IMR-90 (cell line): ENCODE measurements around the gene ACSS3. TPM values are rescaled to one million over a fixed set of nuclear protein-coding genes. Genes with fewer than 3 reads are reported as not detected.
A peak's percentile ranks its signal among the peaks of the same experiment; 100 is the strongest.

ENCODE experiments used
- ATAC-seq: fragments of 200-7000 bp; cut with Tn5 transposase; 2 replicates; pipeline ENCODE4 v1.9.1; 2020; ENCODE audit warnings: low read depth, mild to moderate bottlenecking, moderate library complexity
- BruUV-seq: library from RNA; stranded (reverse); fragments of 400-500 nt; replicated peaks from 2 replicates; lab custom pipeline; 2021; lab: Mats Ljungman, UMichigan
- CTCF ChIA-PET: fragments of 300-600 bp; formaldehyde crosslinking; extraction: SDS; loops from one replicate; lab custom pipeline; 2021; ENCODE audit warnings: antibody characterized with exemption; lab: Yijun Ruan, JAX
- POLR2A ChIA-PET: fragments of 300-600 bp; sonication (Branson Sonifier 250); formaldehyde crosslinking; loops from one replicate; lab custom pipeline; 2022; ENCODE audit warnings: antibody characterized with exemption; ENCODE audit not compliant: unreplicated experiment; lab: Charles Lee
- DNase-seq: peaks from one replicate; pipeline ENCODE4 v3.0.0; 2013
- H2AFZ ChIP-seq: replicated peaks from 2 replicates; pipeline ENCODE3; 2013; ENCODE audit warnings: low read length, mild to moderate bottlenecking; ENCODE audit not compliant: poor library complexity
- H2AK5ac ChIP-seq: 2 replicates; pipeline ENCODE4 v1.6.1; 2013; ENCODE audit warnings: low read depth, low read length, inconsistent platforms
- H2AK9ac ChIP-seq: replicated peaks from 2 replicates; pipeline ENCODE3; 2013; ENCODE audit warnings: mild to moderate bottlenecking, low read depth, low read length, moderate library complexity; ENCODE audit not compliant: poor library complexity
- H2BK120ac ChIP-seq: 2 replicates; pipeline ENCODE4 v1.6.1; 2013; ENCODE audit warnings: low read depth, low read length, inconsistent platforms
- H2BK15ac ChIP-seq: 3 replicates; pipeline ENCODE4 v1.6.1; 2013; ENCODE audit warnings: low read depth, low read length, inconsistent platforms
- H2BK20ac ChIP-seq: 2 replicates; pipeline ENCODE4 v1.6.1; 2013; ENCODE audit warnings: low read depth, mild to moderate bottlenecking, inconsistent platforms, low read length, moderate library complexity
- H2BK5ac ChIP-seq: 2 replicates; pipeline ENCODE4 v1.6.1; 2013; ENCODE audit warnings: mild to moderate bottlenecking, low read depth, low read length, inconsistent platforms; ENCODE audit not compliant: poor library complexity, severe bottlenecking
- H3K14ac ChIP-seq: replicated peaks from 2 replicates; pipeline ENCODE4 v1.6.1; 2013; ENCODE audit warnings: low read depth, low read length, inconsistent platforms
- H3K18ac ChIP-seq: 2 replicates; pipeline ENCODE4 v1.6.1; 2013; ENCODE audit warnings: low read depth, low read length, control low read depth
- H3K23ac ChIP-seq: 2 replicates; pipeline ENCODE4 v1.6.1; 2013; ENCODE audit warnings: low read depth, low read length, inconsistent platforms
- H3K27ac ChIP-seq: 2 replicates; pipeline ENCODE4 v1.5.1; 2013; ENCODE audit warnings: mild to moderate bottlenecking, control low read depth, low read length; ENCODE audit not compliant: insufficient read depth
- H3K27me3 ChIP-seq: 2 replicates; pipeline ENCODE4 v1.6.1; 2013; ENCODE audit warnings: low read length; ENCODE audit not compliant: control insufficient read depth, insufficient read depth
- H3K36me3 ChIP-seq: 2 replicates; pipeline ENCODE4 v1.6.1; 2013; ENCODE audit warnings: low read length, mixed read lengths; ENCODE audit not compliant: control insufficient read depth, insufficient read depth
- H3K4ac ChIP-seq: 2 replicates; pipeline ENCODE4 v1.6.1; 2013; ENCODE audit warnings: low read depth, low read length, inconsistent platforms
- H3K4me1 ChIP-seq: 2 replicates; pipeline ENCODE4 v1.6.1; 2013; ENCODE audit warnings: low read length, mixed read lengths; ENCODE audit not compliant: control insufficient read depth, insufficient read depth
- H3K4me2 ChIP-seq: 2 replicates; pipeline ENCODE4 v1.6.1; 2013; ENCODE audit warnings: low read depth, mild to moderate bottlenecking, control low read depth, low read length, moderate library complexity
- H3K4me3 ChIP-seq: 2 replicates; pipeline ENCODE4 v1.5.1; 2013; ENCODE audit warnings: low read depth, mild to moderate bottlenecking, control low read depth, low read length, moderate library complexity; ENCODE audit not compliant: insufficient read depth
- H3K56ac ChIP-seq: 2 replicates; pipeline ENCODE4 v1.6.1; 2013; ENCODE audit warnings: low read length, inconsistent platforms; ENCODE audit not compliant: insufficient read depth; ENCODE audit errors: extremely low read depth
- H3K79me1 ChIP-seq, 2 experiments: 2 replicates each; pipeline ENCODE4 v1.6.1; 2013; ENCODE audit warnings: low read length in 2 of 2, inconsistent platforms in 1 of 2, low read depth in 1 of 2
- H3K9ac ChIP-seq: 2 replicates; pipeline ENCODE4 v1.6.1; 2013; ENCODE audit warnings: low read depth, low read length, control low read depth
- H3K9me1 ChIP-seq: 2 replicates; pipeline ENCODE4 v1.6.1; 2013; ENCODE audit warnings: low read length, inconsistent platforms; ENCODE audit not compliant: insufficient read depth
- H3K9me3 ChIP-seq: 2 replicates; pipeline ENCODE4 v1.6.1; 2013; ENCODE audit warnings: low read length; ENCODE audit not compliant: control insufficient read depth, insufficient read depth
- H4K20me1 ChIP-seq: 2 replicates; pipeline ENCODE4 v1.6.1; 2013; ENCODE audit warnings: low read length, inconsistent platforms; ENCODE audit not compliant: insufficient read depth
- H4K5ac ChIP-seq: 2 replicates; pipeline ENCODE4 v1.6.1; 2013; ENCODE audit warnings: mild to moderate bottlenecking, low read depth, low read length, control low read depth
- H4K8ac ChIP-seq, 2 experiments: 2 replicates each; pipeline ENCODE4 v1.6.1; 2013; ENCODE audit warnings: low read depth in 2 of 2, low read length in 2 of 2, control low read depth in 1 of 2, inconsistent platforms in 1 of 2
- H4K91ac ChIP-seq: 2 replicates; pipeline ENCODE4 v1.6.1; 2013; ENCODE audit warnings: low read depth, low read length, inconsistent platforms; ENCODE audit not compliant: insufficient read depth
- CTCF ChIP-seq: conservative IDR thresholded peaks from 2 replicates; pipeline ENCODE4 v1.5.1; 2012; ENCODE audit warnings: mild to moderate bottlenecking, low read depth, low read length, improper control_type of control experiment
- MAFK ChIP-seq: IDR thresholded peaks from 2 replicates; pipeline ENCODE4 v1.6.1; 2012; ENCODE audit warnings: low read depth, low read length, improper control_type of control experiment
- NFE2L2 ChIP-seq: fragments of 150-350 bp; IDR thresholded peaks from 2 replicates; pipeline ENCODE4 v1.6.1; 2016; ENCODE audit warnings: low read depth, mild to moderate bottlenecking, low read length
- POLR2A ChIP-seq: IDR thresholded peaks from 2 replicates; pipeline ENCODE4 v1.6.1; 2012; ENCODE audit warnings: mild to moderate bottlenecking, low read depth, low read length
- RCOR1 ChIP-seq: IDR thresholded peaks from 2 replicates; pipeline ENCODE4 v1.6.1; 2012; ENCODE audit warnings: mild to moderate bottlenecking, low read length, improper control_type of control experiment; ENCODE audit not compliant: insufficient replicate concordance
- WGBS, 2 experiments: methylation state at CpG; one replicate each; pipeline versions ENCODE4 v1.1.5 to v1.1.7; 2013; ENCODE audit warnings: missing lambda C conversion rate in 2 of 2; ENCODE audit not compliant: insufficient read length in 1 of 2; ENCODE audit errors: extremely low coverage in 2 of 2; 5-methylcytosine and 5-hydroxymethylcytosine counted together
- dilution Hi-C: fragments of 300-500 bp; cut with HindIII; formaldehyde crosslinking; loops from one replicate; pipeline ENCODE4 v1.14.3; 2018; ENCODE audit warnings: low sequenced_read_pairs; ENCODE audit not compliant: unreplicated experiment
- in situ Hi-C: fragments of 300-500 bp; cut with MboI; formaldehyde crosslinking; loops from 3 replicates; pipeline ENCODE4 v1.14.3; 2019; ENCODE audit warnings: low sequenced_read_pairs, inconsistent platforms, mixed read lengths
- intact Hi-C: fragments of 100-400 bp; cut with micrococcal nuclease; formaldehyde crosslinking; loops from 2 replicates; pipeline ENCODE4 v1.10.0; 2022
- polyA plus RNA-seq, 3 experiments: library from polyadenylated mRNA; depleted of rRNA; stranded (reverse); fragments of >200 nt; gene quantifications; 2 replicates each; pipeline ENCODE4 v1.2.3, GENCODE V29; 2012; ENCODE audit warnings: low replicate concordance in 1 of 3
- total RNA-seq: library from RNA; depleted of rRNA; stranded (reverse); fragments of >200 nt; gene quantifications from 2 replicates; pipeline ENCODE4 v1.2.3, GENCODE V29; 2012
- TF ChIP-seq, protein P1 (sequence below): fragments of 150-350 bp; IDR thresholded peaks from 2 replicates; pipeline ENCODE4 v1.6.1; 2016; ENCODE audit warnings: low read depth, mild to moderate bottlenecking, low read length, moderate library complexity, borderline replicate concordance

ACSS3 gene
- total and polyA plus RNA-seq, 2 of the 4 experiments (the other 2 are of a cell fraction): 0.84 to 2.0 TPM

- TF ChIP-seq MAFK (no peak), POLR2A (no peak)
Observed at GRCh38 chr12:81295251-81295650, 217.4 kb downstream of the ACSS3 start (continued).

- H4K20me1 ChIP-seq: no peaks in the 10 kb centered on the region
- no peak overlapping the region for H4K8ac ChIP-seq
- no TSS peak for BruUV-seq
- H3K9me3 ChIP-seq: no peaks in the 10 kb centered on the region
- no peak overlapping the region for H3K4me3 ChIP-seq
- no peak overlapping the region for H2BK120ac ChIP-seq
- DNase-seq (peak; percentile 30), ATAC-seq (no peak)
- H3K36me3 ChIP-seq: no peaks in the 10 kb centered on the region
- no peak overlapping the region for H3K18ac ChIP-seq
- no peak overlapping the region for H2AK5ac ChIP-seq
- H3K9ac ChIP-seq: no peak overlapping the region
- intact Hi-C loops (no loop called here), dilution Hi-C loops (no loop called here), in situ Hi-C loops (no loop called here)
- H2BK5ac ChIP-seq: no peak overlapping the region
- TF ChIP-seq POLR2A (no peak), RCOR1 (no peak), CTCF (no peak), NFE2L2 (no peak)
- TF ChIP-seq, protein P1, sequence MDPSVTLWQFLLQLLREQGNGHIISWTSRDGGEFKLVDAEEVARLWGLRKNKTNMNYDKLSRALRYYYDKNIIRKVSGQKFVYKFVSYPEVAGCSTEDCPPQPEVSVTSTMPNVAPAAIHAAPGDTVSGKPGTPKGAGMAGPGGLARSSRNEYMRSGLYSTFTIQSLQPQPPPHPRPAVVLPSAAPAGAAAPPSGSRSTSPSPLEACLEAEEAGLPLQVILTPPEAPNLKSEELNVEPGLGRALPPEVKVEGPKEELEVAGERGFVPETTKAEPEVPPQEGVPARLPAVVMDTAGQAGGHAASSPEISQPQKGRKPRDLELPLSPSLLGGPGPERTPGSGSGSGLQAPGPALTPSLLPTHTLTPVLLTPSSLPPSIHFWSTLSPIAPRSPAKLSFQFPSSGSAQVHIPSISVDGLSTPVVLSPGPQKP: no peak
- WGBS, 2 experiments: 80% methylated on average over 1 of the region's 2 CpGs; no CpG with 5 or more reads in 1 of the 2 experiments
- no peak overlapping the region for H2BK20ac ChIP-seq
- ChIA-PET CTCF (no interaction called here), POLR2A (no interaction called here)
- H3K27me3 ChIP-seq: no peaks in the 10 kb centered on the region
- H3K4me2 ChIP-seq: no peak overlapping the region
- H3K14ac ChIP-seq: no peak overlapping the region
- H2AFZ ChIP-seq: no peak overlapping the region
- H3K27ac ChIP-seq: no peak overlapping the region
- H2AK9ac ChIP-seq: no peak overlapping the region
- no peak overlapping the region for H3K4ac ChIP-seq
- no peak overlapping the region for H4K5ac ChIP-seq
- H4K91ac ChIP-seq: no peak overlapping the region
- no peaks in the 10 kb centered on the region for H3K4me1 ChIP-seq
- H3K79me1 ChIP-seq: no peaks in the 10 kb centered on the region
- no peaks in the 10 kb centered on the region for H3K9me1 ChIP-seq
- H3K56ac ChIP-seq: no peak overlapping the region
- H3K23ac ChIP-seq: no peak overlapping the region
- H2BK15ac ChIP-seq: no peak overlapping the region
Observed at GRCh38 chr12:81296556-81297305, 218.9 kb downstream of the ACSS3 start.
